ENCODE measurements around the gene PSMB7.

DNA sequence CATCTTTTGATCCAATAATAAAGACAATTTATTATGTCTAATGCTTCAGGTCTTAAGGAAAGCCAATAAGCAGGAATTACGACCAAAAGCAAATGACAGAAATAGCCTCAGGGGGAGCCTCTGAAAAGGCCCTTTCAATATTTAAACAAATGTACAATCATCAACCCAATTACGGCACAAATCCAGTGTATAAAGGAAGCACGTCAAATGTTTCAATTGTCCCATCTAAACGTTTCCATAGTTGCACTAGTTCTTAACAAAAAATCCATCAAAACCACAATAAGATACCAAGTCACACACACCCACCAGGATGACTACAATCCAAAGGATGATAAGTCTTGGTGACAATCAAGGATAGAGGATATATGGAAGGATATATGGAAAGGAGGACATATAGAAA is 41.9 kb downstream of the PSMB7 start:
- TF ChIP-seq CTCF (IDR thresholded peaks at IDR 0.05; ENCODE audit: low read length) (no peak), EZH2phosphoT487 (IDR thresholded peaks at IDR 0.05; ENCODE audit: low read length) (no peak), EZH2 (optimal IDR thresholded peaks at IDR 0.05; ENCODE audit: low read depth, low read length) (no peak)

Measured in MM.1S (cell line).